GM19395 (cell line): ENCODE results near the gene ELN.
"Not testable (repeated sequence)": the region's sequence is repeated elsewhere in the genome, so short reads cannot be mapped to it uniquely, and the experiment has no call there.

ENCODE experiments used
- ATAC-seq: cut with Tn5 transposase; IDR thresholded peaks from one replicate; pipeline ENCODE4 v1.9.1; 2021; ENCODE audit warnings: mild to moderate bottlenecking, moderate library complexity; ENCODE audit not compliant: unreplicated experiment

ELN gene

GRCh38 chr7:74027683-74028320 is at the start of gene ELN:
ELN (plus strand) TSS chr7:74028173; CDS start chr7:74028188, 15 bp downstream.
- no peak for ATAC-seq

GRCh38 chr7:73978661-73979563 is 49.1 kb upstream of the ELN start:
- ATAC-seq: no peak

GRCh38 chr7:73979656-73980055 is 48.3 kb upstream of the ELN start:
- not testable (repeated sequence) for ATAC-seq

- ATAC-seq: no peak
Measured at GRCh38 chr7:73980206-73980605, 47.8 kb upstream of the ELN start.

- no peak for ATAC-seq
Measured at GRCh38 chr7:73981933-73982332, 46.0 kb upstream of the ELN start.

- no peak for ATAC-seq
Measured at GRCh38 chr7:73983437-73984164, 44.4 kb upstream of the ELN start.

- ATAC-seq: no peak
Measured at GRCh38 chr7:73984481-73985205, 43.3 kb upstream of the ELN start.

- no peak for ATAC-seq
Measured at GRCh38 chr7:73985737-73986141, 42.2 kb upstream of the ELN start.

GRCh38 chr7:73986158-73986631 is 41.8 kb upstream of the ELN start:
- ATAC-seq: no peak

GRCh38 chr7:73987298-73987697 is 40.7 kb upstream of the ELN start:
- ATAC-seq: no peak

- no peak for ATAC-seq
Measured at GRCh38 chr7:73988197-73988596, 39.8 kb upstream of the ELN start.

- no peak for ATAC-seq
Measured at GRCh38 chr7:73991522-73992100, 36.4 kb upstream of the ELN start.

- ATAC-seq: no peak
Measured at GRCh38 chr7:73992101-73992562, 35.8 kb upstream of the ELN start.

GRCh38 chr7:73994023-73994422 is 34.0 kb upstream of the ELN start:
- no peak for ATAC-seq

- no peak for ATAC-seq
Measured at GRCh38 chr7:73994761-73995160, 33.2 kb upstream of the ELN start.

GRCh38 chr7:73995330-73995729 is 32.6 kb upstream of the ELN start:
- no peak for ATAC-seq

- no peak for ATAC-seq
Measured at GRCh38 chr7:73995821-73996511, 32.0 kb upstream of the ELN start.

GRCh38 chr7:73997056-73997455 is 30.9 kb upstream of the ELN start:
- ATAC-seq: no peak

- no peak for ATAC-seq
Measured at GRCh38 chr7:73999664-74000435, 28.1 kb upstream of the ELN start.
